Effector CD4-positive, alpha-beta T cell (primary cell): ENCODE data around the gene NDUFB2.

Source experiments
- DNase-seq: peaks from one replicate; pipeline ENCODE4 v3.0.0-alpha.2; 2020

NDUFB2 gene

DNA sequence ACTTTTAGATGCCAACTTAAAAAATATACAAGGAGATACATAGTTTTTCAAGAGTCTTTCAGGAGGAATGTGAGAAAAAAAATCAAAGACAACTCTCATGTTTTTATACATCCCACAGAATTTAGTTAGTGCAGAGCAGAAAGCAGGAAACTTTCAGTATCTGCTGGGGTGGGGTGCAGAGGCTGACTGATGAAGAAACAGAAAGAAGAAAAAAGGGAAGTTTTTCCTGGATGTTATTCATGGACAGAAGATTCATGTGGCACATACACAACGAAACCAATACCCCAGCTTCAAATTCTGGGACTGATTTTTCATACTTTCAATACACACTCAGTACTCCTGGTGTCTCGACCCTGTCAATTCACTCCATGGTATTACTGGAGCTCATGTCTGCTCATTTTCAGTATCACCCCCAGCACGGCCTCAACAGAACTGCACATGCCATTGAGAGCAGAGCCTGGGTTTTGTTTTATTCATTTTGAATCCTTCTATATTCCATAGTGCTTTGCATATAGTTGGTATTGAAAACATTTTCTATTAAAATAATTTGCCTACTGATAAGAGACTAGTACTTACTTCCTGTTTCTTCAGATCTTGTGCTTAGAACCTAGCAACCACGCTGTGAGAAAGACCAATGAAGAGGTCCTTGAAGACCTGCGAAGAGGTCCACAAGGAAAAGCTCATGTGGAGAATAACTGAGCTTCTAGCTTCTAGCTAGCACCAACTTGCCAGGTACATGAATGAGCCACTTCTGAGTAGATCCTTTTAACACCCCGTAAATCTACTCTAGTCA, 49.0 kb downstream of the NDUFB2 start:
- DNase-seq: no peak

DNA sequence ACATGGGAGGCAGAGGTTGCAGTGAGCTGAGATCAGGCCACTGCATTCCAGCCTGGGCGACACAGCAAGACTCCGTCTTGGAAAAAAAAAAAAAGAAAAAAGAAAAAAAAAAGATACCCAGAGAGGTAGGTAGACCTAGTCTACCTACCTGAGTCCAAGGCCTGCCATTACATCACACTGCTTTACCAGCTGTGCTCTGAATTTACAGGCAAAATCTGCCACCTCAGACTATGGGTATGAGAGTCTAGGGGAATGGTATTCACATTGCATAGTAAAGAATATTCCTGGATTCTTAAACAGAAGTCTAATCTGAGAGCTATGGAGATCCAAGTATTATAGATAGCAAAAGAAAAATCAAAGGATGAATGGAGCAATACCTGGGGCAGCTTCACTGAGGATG, 50.2 kb downstream of the NDUFB2 start:
- DNase-seq: no peak

DNA sequence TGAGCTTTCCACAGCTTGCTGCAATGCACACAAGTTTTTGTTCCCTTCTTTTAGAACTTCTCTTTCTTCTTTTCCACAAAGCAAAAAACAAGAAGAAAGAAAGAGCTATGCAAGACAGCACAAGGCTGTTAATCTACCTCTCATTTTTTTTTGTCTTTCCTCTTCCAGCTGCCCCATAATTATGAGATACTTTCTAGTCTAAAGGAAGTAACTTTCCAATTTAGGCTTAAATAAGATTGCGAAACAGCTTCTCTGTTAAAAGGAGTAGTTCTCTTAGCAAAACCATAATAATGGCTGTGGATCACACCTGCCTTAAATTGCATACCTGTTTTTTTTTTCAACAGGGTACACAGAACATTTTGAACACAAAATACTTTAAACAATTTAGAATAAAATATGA, 56.0 kb downstream of the NDUFB2 start:
- DNase-seq: no peak

DNA sequence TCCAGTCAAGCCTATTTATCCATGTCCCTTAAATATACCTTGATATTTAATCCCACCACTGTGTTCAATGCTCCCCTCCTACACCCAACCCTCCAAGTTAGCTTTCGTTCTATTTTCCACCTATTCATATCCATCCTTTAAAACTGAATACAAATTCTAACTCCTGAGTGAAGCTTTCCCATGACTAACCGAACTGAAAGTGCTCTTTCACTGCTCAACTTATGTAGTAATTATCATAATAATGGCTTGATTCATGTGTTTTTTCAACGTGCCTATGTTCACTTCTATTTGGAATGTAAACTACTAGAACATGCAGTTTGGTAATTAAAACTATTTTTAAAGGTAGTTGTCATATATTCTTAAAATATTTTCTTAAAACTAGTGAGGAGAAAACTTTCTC, 58.0 kb downstream of the NDUFB2 start:
- DNase-seq: no peak
